WTC11 (cell line): ENCODE data around the gene ELMO1.

Experiments
- ZNF121 ChIP-seq: sonication (generic); formaldehyde crosslinking; IDR thresholded peaks from 2 replicates; pipeline ENCODE4 v1.8.0; 2023; ENCODE audit warnings: missing genetic modification reagents
- TF ChIP-seq, protein P1 (sequence below): fragments of 200-600 bp; IDR thresholded peaks from 2 replicates; pipeline ENCODE4 v1.8.0; 2022; ENCODE audit warnings: antibody characterized with exemption

DNA sequence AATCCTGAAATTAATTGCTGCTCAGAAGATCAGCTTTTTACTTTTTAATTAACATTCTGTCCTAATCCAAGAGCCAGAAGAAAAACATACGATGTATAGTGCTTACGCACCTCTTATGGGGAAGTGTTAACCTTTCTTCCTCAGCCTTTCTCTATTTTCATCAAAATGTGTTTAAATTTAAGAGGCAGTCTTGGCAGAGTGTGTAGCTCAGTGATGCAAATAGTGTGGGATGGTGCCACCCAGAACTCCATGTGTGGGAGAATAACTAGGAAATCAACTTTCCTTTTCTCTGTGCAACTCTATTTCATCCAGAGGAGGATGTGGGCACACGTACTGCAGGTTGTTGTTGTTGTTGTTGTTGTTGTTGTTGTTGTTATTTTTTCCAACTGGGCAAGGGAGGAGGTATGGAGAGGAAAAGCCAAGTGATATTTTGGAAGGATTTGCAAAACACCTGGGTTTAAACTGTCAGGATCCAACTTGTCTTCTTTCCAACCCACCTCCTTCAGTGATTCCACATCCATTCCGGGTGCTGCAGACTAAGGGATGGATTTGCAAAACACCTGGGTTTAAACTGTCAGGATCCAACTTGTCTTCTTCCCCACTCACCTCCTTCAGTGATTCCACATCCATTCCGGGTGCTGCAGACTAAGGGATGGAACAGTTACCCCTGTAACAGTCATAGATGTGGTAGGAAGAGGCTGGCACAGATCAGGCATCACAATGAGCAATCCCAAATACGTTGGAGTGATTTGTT lies 19.8 kb downstream of the ELMO1 start:
- no peak for TF ChIP-seq ZNF121 (CRISPR knock-in tag)
- TF ChIP-seq, protein P1, sequence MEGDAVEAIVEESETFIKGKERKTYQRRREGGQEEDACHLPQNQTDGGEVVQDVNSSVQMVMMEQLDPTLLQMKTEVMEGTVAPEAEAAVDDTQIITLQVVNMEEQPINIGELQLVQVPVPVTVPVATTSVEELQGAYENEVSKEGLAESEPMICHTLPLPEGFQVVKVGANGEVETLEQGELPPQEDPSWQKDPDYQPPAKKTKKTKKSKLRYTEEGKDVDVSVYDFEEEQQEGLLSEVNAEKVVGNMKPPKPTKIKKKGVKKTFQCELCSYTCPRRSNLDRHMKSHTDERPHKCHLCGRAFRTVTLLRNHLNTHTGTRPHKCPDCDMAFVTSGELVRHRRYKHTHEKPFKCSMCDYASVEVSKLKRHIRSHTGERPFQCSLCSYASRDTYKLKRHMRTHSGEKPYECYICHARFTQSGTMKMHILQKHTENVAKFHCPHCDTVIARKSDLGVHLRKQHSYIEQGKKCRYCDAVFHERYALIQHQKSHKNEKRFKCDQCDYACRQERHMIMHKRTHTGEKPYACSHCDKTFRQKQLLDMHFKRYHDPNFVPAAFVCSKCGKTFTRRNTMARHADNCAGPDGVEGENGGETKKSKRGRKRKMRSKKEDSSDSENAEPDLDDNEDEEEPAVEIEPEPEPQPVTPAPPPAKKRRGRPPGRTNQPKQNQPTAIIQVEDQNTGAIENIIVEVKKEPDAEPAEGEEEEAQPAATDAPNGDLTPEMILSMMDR: no peak
